Neural cell (in vitro differentiated cells): ENCODE data around the gene PHC1.

Source experiments
- POLR2AphosphoS5 ChIP-seq: IDR thresholded peaks from 2 replicates; pipeline ENCODE4 v1.6.1; 2012
- TAF1 ChIP-seq: IDR thresholded peaks from 2 replicates; pipeline ENCODE4 v1.6.1; 2012; ENCODE audit warnings: low read depth
- TF ChIP-seq, protein P1 (sequence below): fragments of 450-650 bp; IDR thresholded peaks from 2 replicates; pipeline ENCODE4 v1.5.1; 2014; ENCODE audit warnings: antibody characterized with exemption, mild to moderate bottlenecking, moderate library complexity; ENCODE audit not compliant: poor library complexity, severe bottlenecking

DNA sequence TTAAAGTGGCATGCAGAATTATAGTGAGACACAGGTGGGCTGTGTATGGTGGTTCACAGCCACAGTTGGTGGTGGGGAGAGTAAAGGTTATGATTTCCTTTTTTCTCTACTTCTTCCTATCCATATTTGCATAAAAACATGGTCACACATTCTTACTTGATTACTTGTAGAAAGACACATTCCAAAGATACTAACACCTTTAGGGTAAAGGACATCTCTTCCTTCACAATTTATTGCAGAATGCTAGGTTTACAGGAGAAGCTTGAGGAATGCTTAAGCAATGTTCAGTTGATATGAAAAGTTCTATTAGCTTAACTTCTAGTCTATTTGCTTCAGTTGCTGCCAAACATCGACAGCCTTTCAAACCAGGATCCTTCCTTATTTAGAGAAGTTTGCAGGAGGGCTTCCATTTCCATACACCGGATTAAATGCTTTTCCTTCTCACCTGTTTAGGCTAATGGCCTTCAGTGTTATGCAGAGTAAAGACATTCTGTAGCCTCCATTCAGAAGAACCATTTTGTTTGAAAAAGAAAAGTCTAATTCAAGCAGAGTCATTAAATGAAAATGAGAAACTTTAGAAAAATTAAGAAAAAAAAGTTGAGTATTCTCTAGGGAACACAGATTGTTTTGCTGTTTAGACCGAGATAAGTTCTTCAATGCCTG, 2.6 kb upstream of the PHC1 start:
- TF ChIP-seq TAF1 (no peak), POLR2AphosphoS5 (no peak)
- TF ChIP-seq, protein P1, sequence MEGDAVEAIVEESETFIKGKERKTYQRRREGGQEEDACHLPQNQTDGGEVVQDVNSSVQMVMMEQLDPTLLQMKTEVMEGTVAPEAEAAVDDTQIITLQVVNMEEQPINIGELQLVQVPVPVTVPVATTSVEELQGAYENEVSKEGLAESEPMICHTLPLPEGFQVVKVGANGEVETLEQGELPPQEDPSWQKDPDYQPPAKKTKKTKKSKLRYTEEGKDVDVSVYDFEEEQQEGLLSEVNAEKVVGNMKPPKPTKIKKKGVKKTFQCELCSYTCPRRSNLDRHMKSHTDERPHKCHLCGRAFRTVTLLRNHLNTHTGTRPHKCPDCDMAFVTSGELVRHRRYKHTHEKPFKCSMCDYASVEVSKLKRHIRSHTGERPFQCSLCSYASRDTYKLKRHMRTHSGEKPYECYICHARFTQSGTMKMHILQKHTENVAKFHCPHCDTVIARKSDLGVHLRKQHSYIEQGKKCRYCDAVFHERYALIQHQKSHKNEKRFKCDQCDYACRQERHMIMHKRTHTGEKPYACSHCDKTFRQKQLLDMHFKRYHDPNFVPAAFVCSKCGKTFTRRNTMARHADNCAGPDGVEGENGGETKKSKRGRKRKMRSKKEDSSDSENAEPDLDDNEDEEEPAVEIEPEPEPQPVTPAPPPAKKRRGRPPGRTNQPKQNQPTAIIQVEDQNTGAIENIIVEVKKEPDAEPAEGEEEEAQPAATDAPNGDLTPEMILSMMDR, result no peak
